Sigmoid colon (tissue), 7 donors: ENCODE measurements around the gene C10orf62. TPM values are rescaled to one million over a fixed set of nuclear protein-coding genes. Genes with fewer than 3 reads are reported as not detected.
A peak's percentile ranks its signal among the peaks of the same experiment; 100 is the strongest.

ENCODE experiments used
- DNase-seq: peaks from one replicate; pipeline ENCODE4 v3.0.0-alpha.2; 2019
- H3K27ac ChIP-seq, 4 donors: fragments of 200-600 bp; sonication (generic); one replicate each; pipeline ENCODE4 v1.5.1; 2016 to 2019; ENCODE audit warnings: mild to moderate bottlenecking in 1 of 4
- H3K27me3 ChIP-seq, 3 donors: fragments of 200-600 bp; sonication (generic); one replicate each; pipeline ENCODE4 v1.5.1; 2019; ENCODE audit warnings: mild to moderate bottlenecking in 1 of 3
- H3K36me3 ChIP-seq, 4 donors: fragments of 200-600 bp; sonication (generic); one replicate each; pipeline ENCODE4 v1.5.1; 2016 to 2019
- H3K4me1 ChIP-seq, 4 donors: fragments of 200-600 bp; sonication (generic); one replicate each; pipeline ENCODE4 v1.5.1; 2017 to 2019
- H3K4me3 ChIP-seq, 4 donors: fragments of 200-600 bp; sonication (generic); one replicate each; pipeline ENCODE4 v1.5.1; 2017 to 2019; ENCODE audit warnings: mild to moderate bottlenecking in 2 of 4, moderate library complexity in 1 of 4
- H3K9me3 ChIP-seq, 4 donors: fragments of 200-600 bp in 3 of 4; sonication (generic) in 3 of 4; one replicate each; pipeline versions ENCODE4 v1.5.1 to v1.6.1; 2013 to 2019
- EP300 ChIP-seq, 4 donors: sonication (generic); formaldehyde crosslinking; IDR thresholded peaks; one replicate each; pipeline ENCODE4 v1.6.1; 2017; ENCODE audit warnings: antibody characterized with exemption in 4 of 4
- POLR2A ChIP-seq, 2 donors: fragments of 450-650 bp; IDR thresholded peaks; one replicate each; pipeline ENCODE4 v1.6.1; 2016; ENCODE audit warnings: antibody characterized with exemption in 2 of 2, mild to moderate bottlenecking in 2 of 2, moderate library complexity in 2 of 2
- POLR2AphosphoS5 ChIP-seq, 4 donors: sonication (generic); formaldehyde crosslinking; IDR thresholded peaks; one replicate each; pipeline ENCODE4 v1.6.1; 2017; ENCODE audit warnings: antibody characterized with exemption in 4 of 4
- WGBS, 2 donors: extraction: QIAGEN DNeasy Blood & Tissue Kit; methylation state at CpG; one replicate each; pipeline ENCODE4 v1.1.7; 2013; 5-methylcytosine and 5-hydroxymethylcytosine counted together
- intact Hi-C: fragments of 100-400 bp; cut with DNase I; formaldehyde crosslinking; loops from one replicate; pipeline ENCODE4 v1.15.1; 2023
- polyA plus RNA-seq, 3 donors: library from polyadenylated mRNA; stranded (reverse); fragments of 200-250 nt; gene quantifications; one replicate each; pipeline ENCODE4 v1.2.3, GENCODE V29; 2013
- total RNA-seq, 4 donors: library from RNA; depleted of rRNA; stranded (reverse); fragments of >200 nt; gene quantifications; one replicate each; pipeline ENCODE4 v1.1.0, GENCODE V29; 2016
- TF ChIP-seq, protein P1 (sequence below), 4 experiments: fragments of 450-650 bp in 3 of 4; fragments of 200-600 bp in 1 of 4; IDR thresholded peaks; one replicate each; pipeline ENCODE4 v1.5.1; 2016 to 2019; ENCODE audit warnings: antibody characterized with exemption in 4 of 4, mild to moderate bottlenecking in 3 of 4, moderate library complexity in 2 of 4
- donor health status: healthy with polysubstance abuse.
- donor health status: Bipolar disorder and iron deficiency.
- donor health status: healthy.

C10orf62 gene
- total and polyA plus RNA-seq, 7 donors = not detected

DNA sequence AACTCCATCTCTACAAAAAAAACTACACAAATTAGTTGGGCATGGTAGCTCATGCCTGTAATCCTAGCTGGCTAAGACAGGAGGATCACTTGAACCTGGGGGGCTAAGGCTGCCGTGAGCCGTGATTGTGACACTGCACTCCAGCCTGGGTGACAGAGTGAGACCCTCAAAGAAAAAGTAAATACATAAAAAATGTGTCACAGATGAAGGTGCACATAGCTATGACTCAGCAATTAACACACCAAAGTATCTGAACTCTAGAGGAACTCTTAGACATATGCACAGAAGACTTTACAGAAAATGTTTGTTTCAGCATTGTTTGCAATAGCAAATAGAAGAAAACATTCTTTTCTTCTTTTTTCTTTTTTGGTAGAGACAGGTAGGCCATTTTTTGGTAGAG lies 8.3 kb downstream of the C10orf62 start:
- Histone ChIP-seq H3K4me3 (no peak overlapping the region), H3K27ac (peak overlapping the region in 3 of 4 donors; percentile 85 to 97 (median 91)), H3K36me3 (no peaks in the 10 kb centered on the region), H3K4me1 (peaks cover 0 to 39% (median 37%) of the 10 kb centered on the region in 4 donors), H3K9me3 (no peaks in the 10 kb centered on the region), H3K27me3 (no peaks in the 10 kb centered on the region)
- intact Hi-C loops = no loop called here
- 88 to 93% methylated on average over 2 of the region's 2 CpGs for WGBS, 2 donors
- no peak for DNase-seq
- TF ChIP-seq, protein P1, sequence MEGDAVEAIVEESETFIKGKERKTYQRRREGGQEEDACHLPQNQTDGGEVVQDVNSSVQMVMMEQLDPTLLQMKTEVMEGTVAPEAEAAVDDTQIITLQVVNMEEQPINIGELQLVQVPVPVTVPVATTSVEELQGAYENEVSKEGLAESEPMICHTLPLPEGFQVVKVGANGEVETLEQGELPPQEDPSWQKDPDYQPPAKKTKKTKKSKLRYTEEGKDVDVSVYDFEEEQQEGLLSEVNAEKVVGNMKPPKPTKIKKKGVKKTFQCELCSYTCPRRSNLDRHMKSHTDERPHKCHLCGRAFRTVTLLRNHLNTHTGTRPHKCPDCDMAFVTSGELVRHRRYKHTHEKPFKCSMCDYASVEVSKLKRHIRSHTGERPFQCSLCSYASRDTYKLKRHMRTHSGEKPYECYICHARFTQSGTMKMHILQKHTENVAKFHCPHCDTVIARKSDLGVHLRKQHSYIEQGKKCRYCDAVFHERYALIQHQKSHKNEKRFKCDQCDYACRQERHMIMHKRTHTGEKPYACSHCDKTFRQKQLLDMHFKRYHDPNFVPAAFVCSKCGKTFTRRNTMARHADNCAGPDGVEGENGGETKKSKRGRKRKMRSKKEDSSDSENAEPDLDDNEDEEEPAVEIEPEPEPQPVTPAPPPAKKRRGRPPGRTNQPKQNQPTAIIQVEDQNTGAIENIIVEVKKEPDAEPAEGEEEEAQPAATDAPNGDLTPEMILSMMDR (IDR thresholded peaks at IDR 0.05) = no peak
- no peak for TF ChIP-seq POLR2AphosphoS5 (IDR thresholded peaks at IDR 0.05)
- no peak for TF ChIP-seq POLR2A (IDR thresholded peaks at IDR 0.05)
- TF ChIP-seq EP300 (IDR thresholded peaks at IDR 0.05) = no peak

GRCh38 chr10:97598407-97599271 lies 9.1 kb downstream of the C10orf62 start:
- no peaks in the 10 kb centered on the region for H3K9me3 ChIP-seq
- peaks cover 0 to 32% (median 30%) of the 10 kb centered on the region in 4 donors for H3K4me1 ChIP-seq
- no peak overlapping the region for H3K4me3 ChIP-seq
- 94% methylated on average over 19 of the region's 19 CpGs for WGBS, 2 donors
- no peak overlapping the region for H3K27ac ChIP-seq
- no peaks in the 10 kb centered on the region for H3K27me3 ChIP-seq
- no peaks in the 10 kb centered on the region for H3K36me3 ChIP-seq
- intact Hi-C loops = no loop called here
- DNase-seq = no peak
- TF ChIP-seq, protein P1 (IDR thresholded peaks at IDR 0.05) = no peak
- TF ChIP-seq POLR2AphosphoS5 (IDR thresholded peaks at IDR 0.05) (no peak), POLR2A (IDR thresholded peaks at IDR 0.05) (no peak), EP300 (IDR thresholded peaks at IDR 0.05) (no peak)

- H3K27ac ChIP-seq = no peak overlapping the region
These were observed 9.7 kb downstream of the C10orf62 start for GRCh38 chr10:97599272-97599619.

GRCh38 chr10:97600616-97601015 lies 11.1 kb downstream of the C10orf62 start:
- 88 to 100% methylated on average over 1 of the region's 1 CpG for WGBS, 2 donors
- Histone ChIP-seq H3K36me3 (no peaks in the 10 kb centered on the region), H3K4me3 (no peak overlapping the region), H3K27ac (no peak overlapping the region), H3K4me1 (peaks cover 0 to 24% (median 23%) of the 10 kb centered on the region in 4 donors), H3K9me3 (no peaks in the 10 kb centered on the region), H3K27me3 (no peaks in the 10 kb centered on the region)
- no peak for DNase-seq
- TF ChIP-seq, protein P1 (IDR thresholded peaks at IDR 0.05) = no peak
- TF ChIP-seq POLR2A (IDR thresholded peaks at IDR 0.05) (no peak), EP300 (IDR thresholded peaks at IDR 0.05) (no peak), POLR2AphosphoS5 (IDR thresholded peaks at IDR 0.05) (no peak)
- intact Hi-C loops = no loop called here

More at GRCh38 chr10:97599272-97599619, 9.7 kb downstream of the C10orf62 start:
- H3K4me1 ChIP-seq = peaks cover 0 to 29% (median 27%) of the 10 kb centered on the region in 4 donors
- no peaks in the 10 kb centered on the region for H3K36me3 ChIP-seq
- H3K9me3 ChIP-seq = no peaks in the 10 kb centered on the region
- 89 to 92% methylated on average over 6 of the region's 6 CpGs for WGBS, 2 donors
- no peak overlapping the region for H3K4me3 ChIP-seq
- TF ChIP-seq EP300 (IDR thresholded peaks at IDR 0.05) (no peak), POLR2A (IDR thresholded peaks at IDR 0.05) (no peak), POLR2AphosphoS5 (IDR thresholded peaks at IDR 0.05) (no peak)
- TF ChIP-seq, protein P1 (IDR thresholded peaks at IDR 0.05) = no peak
- no peaks in the 10 kb centered on the region for H3K27me3 ChIP-seq
- intact Hi-C loops = no loop called here
- no peak for DNase-seq
